DND-41 (cell line): ENCODE results near the gene C5AR1.
"Not testable (repeated sequence)": the region's sequence is repeated elsewhere in the genome, so short reads cannot be mapped to it uniquely, and the experiment has no call there.

Experiments
- EZH2 ChIP-seq: IDR thresholded peaks from 3 replicates; pipeline ENCODE4 v1.6.1; 2012; ENCODE audit warnings: borderline replicate concordance, low read depth, mild to moderate bottlenecking, moderate library complexity, low read length, inconsistent platforms; ENCODE audit not compliant: severe bottlenecking
- TF ChIP-seq, protein P1 (sequence below): IDR thresholded peaks from 2 replicates; pipeline ENCODE4 v1.5.1; 2012; ENCODE audit warnings: borderline replicate concordance, low read length, moderate library complexity, mild to moderate bottlenecking; ENCODE audit not compliant: poor library complexity, severe bottlenecking; ENCODE audit errors: extremely low read depth

DNA sequence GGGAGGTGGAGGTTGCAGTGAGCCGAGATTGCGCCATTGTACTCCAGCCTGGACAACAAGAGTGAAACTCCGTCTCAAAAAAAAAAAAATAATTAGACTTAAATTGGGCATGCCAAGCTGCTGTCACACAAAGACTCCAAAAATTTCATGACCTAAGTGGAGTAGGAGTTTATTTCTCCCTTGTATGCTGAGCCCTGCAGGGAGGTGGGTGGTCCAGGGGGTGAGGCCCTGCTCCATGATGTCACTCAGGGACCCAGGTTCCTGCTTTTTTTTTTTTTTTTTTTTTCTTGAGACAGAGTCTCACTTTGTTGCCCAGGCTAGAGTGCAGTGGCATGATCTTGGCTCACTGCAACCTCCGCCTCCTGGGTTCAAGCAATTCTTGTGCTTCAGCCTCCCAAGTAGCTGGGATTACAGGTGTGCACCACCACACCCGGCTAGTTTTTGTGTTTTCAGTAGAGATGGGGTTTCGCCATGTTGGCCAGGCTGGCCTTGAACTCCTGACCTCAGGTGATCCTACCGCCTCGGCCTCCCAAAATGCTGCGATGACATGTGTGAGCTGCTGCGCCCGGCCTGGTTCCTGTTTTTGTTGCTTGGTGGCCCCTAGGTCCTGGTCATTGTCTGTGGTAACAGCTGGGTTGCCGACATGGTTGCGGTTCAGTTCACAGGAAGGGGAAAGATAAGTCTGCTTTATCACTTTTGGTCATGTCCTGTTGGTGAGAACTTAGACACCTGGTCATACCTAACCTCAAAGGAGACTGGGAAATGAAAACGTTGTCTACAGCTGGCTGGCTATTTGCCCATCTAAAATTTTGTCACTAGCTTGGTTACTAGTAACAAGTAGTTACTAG lies 47.5 kb upstream of the C5AR1 start:
- TF ChIP-seq, protein P1, sequence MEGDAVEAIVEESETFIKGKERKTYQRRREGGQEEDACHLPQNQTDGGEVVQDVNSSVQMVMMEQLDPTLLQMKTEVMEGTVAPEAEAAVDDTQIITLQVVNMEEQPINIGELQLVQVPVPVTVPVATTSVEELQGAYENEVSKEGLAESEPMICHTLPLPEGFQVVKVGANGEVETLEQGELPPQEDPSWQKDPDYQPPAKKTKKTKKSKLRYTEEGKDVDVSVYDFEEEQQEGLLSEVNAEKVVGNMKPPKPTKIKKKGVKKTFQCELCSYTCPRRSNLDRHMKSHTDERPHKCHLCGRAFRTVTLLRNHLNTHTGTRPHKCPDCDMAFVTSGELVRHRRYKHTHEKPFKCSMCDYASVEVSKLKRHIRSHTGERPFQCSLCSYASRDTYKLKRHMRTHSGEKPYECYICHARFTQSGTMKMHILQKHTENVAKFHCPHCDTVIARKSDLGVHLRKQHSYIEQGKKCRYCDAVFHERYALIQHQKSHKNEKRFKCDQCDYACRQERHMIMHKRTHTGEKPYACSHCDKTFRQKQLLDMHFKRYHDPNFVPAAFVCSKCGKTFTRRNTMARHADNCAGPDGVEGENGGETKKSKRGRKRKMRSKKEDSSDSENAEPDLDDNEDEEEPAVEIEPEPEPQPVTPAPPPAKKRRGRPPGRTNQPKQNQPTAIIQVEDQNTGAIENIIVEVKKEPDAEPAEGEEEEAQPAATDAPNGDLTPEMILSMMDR, result not testable (repeated sequence)
- not testable (repeated sequence) for TF ChIP-seq EZH2
